Spleen (tissue), 7 donors: ENCODE results near the gene PNCK.

Experiments
- POLR2A ChIP-seq, 3 donors: fragments of 450-650 bp; IDR thresholded peaks; one replicate each; pipeline ENCODE4 v1.5.1; 2017; ENCODE audit warnings: antibody characterized with exemption in 3 of 3, mild to moderate bottlenecking in 1 of 3
- TF ChIP-seq, protein P1 (sequence below), 11 experiments: fragments of 200-600 bp in 7 of 11; fragments of 450-650 bp in 4 of 11; sonication (generic) in 4 of 11; IDR thresholded peaks in 8 of 11; conservative IDR thresholded peaks in 3 of 11; 1 replicate in 7 of 11; 2 replicates in 4 of 11; pipeline versions ENCODE4 v1.4.0 to v1.8.0; 2016 to 2021; ENCODE audit warnings: antibody characterized with exemption in 11 of 11, inconsistent platforms in 4 of 11, mild to moderate bottlenecking in 1 of 11
- donor health status: DM: no; HTN: no; CAD: no; lungs with moderate emphysema.
- donor health status: DM: no; HTN: no; CAD: no.
- donor health status: DM: no; HTN: no; CAD: no.

DNA sequence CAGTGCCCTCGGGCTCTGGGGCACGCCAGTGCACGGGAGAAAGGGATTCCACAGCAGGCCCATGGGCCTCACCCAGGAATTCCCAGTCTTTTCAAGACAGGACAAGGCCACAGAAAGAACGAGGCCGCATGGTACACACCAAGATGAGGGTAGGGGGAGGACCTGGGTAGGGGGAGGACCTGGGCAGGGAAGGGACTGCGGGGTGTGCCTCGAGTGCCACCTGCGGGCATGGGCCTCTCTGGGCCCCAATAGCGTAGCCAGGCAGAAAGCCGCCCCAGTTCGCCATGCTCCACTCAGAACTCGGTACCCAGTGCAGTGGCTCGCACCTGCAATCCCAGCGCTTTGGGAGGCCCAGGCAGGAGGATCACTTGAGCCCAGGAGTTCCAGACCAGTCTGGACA is 40.6 kb downstream of the PNCK start:
- TF ChIP-seq, protein P1, sequence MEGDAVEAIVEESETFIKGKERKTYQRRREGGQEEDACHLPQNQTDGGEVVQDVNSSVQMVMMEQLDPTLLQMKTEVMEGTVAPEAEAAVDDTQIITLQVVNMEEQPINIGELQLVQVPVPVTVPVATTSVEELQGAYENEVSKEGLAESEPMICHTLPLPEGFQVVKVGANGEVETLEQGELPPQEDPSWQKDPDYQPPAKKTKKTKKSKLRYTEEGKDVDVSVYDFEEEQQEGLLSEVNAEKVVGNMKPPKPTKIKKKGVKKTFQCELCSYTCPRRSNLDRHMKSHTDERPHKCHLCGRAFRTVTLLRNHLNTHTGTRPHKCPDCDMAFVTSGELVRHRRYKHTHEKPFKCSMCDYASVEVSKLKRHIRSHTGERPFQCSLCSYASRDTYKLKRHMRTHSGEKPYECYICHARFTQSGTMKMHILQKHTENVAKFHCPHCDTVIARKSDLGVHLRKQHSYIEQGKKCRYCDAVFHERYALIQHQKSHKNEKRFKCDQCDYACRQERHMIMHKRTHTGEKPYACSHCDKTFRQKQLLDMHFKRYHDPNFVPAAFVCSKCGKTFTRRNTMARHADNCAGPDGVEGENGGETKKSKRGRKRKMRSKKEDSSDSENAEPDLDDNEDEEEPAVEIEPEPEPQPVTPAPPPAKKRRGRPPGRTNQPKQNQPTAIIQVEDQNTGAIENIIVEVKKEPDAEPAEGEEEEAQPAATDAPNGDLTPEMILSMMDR (IDR thresholded peaks at IDR 0.05 in 8 of 11, conservative IDR thresholded peaks at IDR 0.05 in 3 of 11) = no peak
- no peak for TF ChIP-seq POLR2A (IDR thresholded peaks at IDR 0.05)
